Measurements from ENCODE around the gene OPCML. TPM values are rescaled to one million over a fixed set of nuclear protein-coding genes. Genes with fewer than 3 reads are reported as not detected.

The OPCML gene
- total RNA-seq, 1 experiment from 2014 or later: 0.94 TPM

- Histone ChIP-seq H3K9ac (ENCODE audit: extremely low read depth, insufficient read length, low read length) (no peak overlapping the region), H2AFZ (ENCODE audit: low read length) (no peak overlapping the region), H3K14ac (ENCODE audit: insufficient read depth, low read length) (no peak overlapping the region), H4K8ac (replicated peaks; ENCODE audit: insufficient read length, low read depth, low read length) (no peak overlapping the region), H3K23me2 (ENCODE audit: insufficient read length, low read depth, low read length, poor library complexity, severe bottlenecking) (peaks cover 3% of the 10 kb centered on the region), H3K4me1 (ENCODE audit: insufficient read depth, low read length) (peaks cover 3% of the 10 kb centered on the region; the same call in 1 of the 2 replicates), H3K79me1 (ENCODE audit: insufficient read depth, low read depth, low read length, poor library complexity, severe bottlenecking) (no peaks in the 10 kb centered on the region), H3K4ac (ENCODE audit: low read depth, low read length) (no peak overlapping the region), H3T11ph (ENCODE audit: low read length) (no peak overlapping the region), H4K20me1 (ENCODE audit: control insufficient read depth, insufficient read depth, insufficient read length) (no peaks in the 10 kb centered on the region), H2BK5ac (ENCODE audit: insufficient read length, low read length) (no peak overlapping the region), H4K91ac (ENCODE audit: insufficient read length, low read depth, low read length) (no peak overlapping the region), H3K18ac (ENCODE audit: insufficient read length, low read depth, low read length) (no peak overlapping the region), H2AK5ac (ENCODE audit: insufficient read length, low read length) (no peak overlapping the region), H4K5ac (ENCODE audit: insufficient read length, low read depth, low read length) (no peak overlapping the region), H2BK12ac (ENCODE audit: insufficient read length, low read depth, low read length) (no peak overlapping the region), H3K56ac (ENCODE audit: insufficient read length, low read depth, low read length) (no peak overlapping the region), H2BK20ac (ENCODE audit: low read depth, low read length, poor library complexity, severe bottlenecking) (no peak overlapping the region), H3K9me3 (ENCODE audit: control insufficient read depth, low read depth, low read length) (no peaks in the 10 kb centered on the region), H3K79me2 (ENCODE audit: insufficient read depth, low read length) (no peaks in the 10 kb centered on the region), H2BK15ac (ENCODE audit: low read depth, low read length) (no peak overlapping the region), H3K4me2 (ENCODE audit: insufficient read depth, insufficient read length, low read length) (no peak overlapping the region), H3K27ac (ENCODE audit: insufficient read length, low read depth, low read length) (no peak overlapping the region), H3K23ac (ENCODE audit: insufficient read length, low read depth, low read length) (no peak overlapping the region), H3K27me3 (ENCODE audit: insufficient read depth, low read length) (peaks cover 21% of the 10 kb centered on the region; the same call in 1 of the 2 replicates), H2BK120ac (ENCODE audit: low read depth, low read length, poor library complexity, severe bottlenecking) (no peak overlapping the region)
- Mint-ChIP-seq H3K9me3 (no peaks in the 10 kb centered on the region), H3K36me3 (ENCODE audit: insufficient read depth in 1 of 3, low read depth in 3 of 3) (no peaks in the 10 kb centered on the region; a peak in 1 of 7 replicates), H3K4me3 (no peak overlapping the region; a peak in 1 of 5 replicates), H3K4me1 (peaks cover 25 to 31% of the 10 kb centered on the region in 2 experiments), H3K27me3 (ENCODE audit: low read depth) (peaks cover 85% of the 10 kb centered on the region), H3K27ac (no peak overlapping the region)
- WGBS (ENCODE audit: extremely low coverage, insufficient read length, low lambda C conversion rate): no CpG with 5 or more reads among the region's 6 CpGs
- TF ChIP-seq CTCF (conservative IDR thresholded peaks at IDR 0.05): no peak
- DNase-seq: no peak
Observed at GRCh38 chr11:132994966-132995365, 537.3 kb downstream of the OPCML start.

Data from H9 (cell line).